Heart left ventricle (tissue), 13 donors: ENCODE data around the gene SHISA5.

ENCODE experiments used
- POLR2A ChIP-seq, 2 donors: fragments of 450-650 bp; IDR thresholded peaks; one replicate each; pipeline ENCODE4 v1.6.1; 2017; ENCODE audit warnings: antibody characterized with exemption in 2 of 2, mild to moderate bottlenecking in 2 of 2, moderate library complexity in 2 of 2
- TF ChIP-seq, protein P1 (sequence below), 12 donors: fragments of 200-600 bp; sonication (generic) in 4 of 12; IDR thresholded peaks; one replicate each; pipeline versions ENCODE4 v1.5.0 to v1.8.0; 2018 to 2022; ENCODE audit warnings: antibody characterized with exemption in 12 of 12, mild to moderate bottlenecking in 5 of 12
- donor health status: ischemic (EF 13 %, LVEDD 7.1; RV severe dilation, severe dysfunction).
- donor health status: DM: no; HTN: yes; CAD: no.
- donor health status: DM: no; HTN: no; CAD: no.
- donor health status: ischemic (EF 25% LVEDD 6.9; RV normal size, moderate dysfunction).
- donor health status: ischemic (EF 25% LVEDD 5.7; RV mildly dilated, moderate dysfunction).
- donor health status: ischemic (EF 35%, LVEDD 5.7; RV mildly dilated, moderate dysfunction).
- donor health status: nonischemic (EF 11% LVEDD 7.7; RV severe dilation, severe dysfunction).
- donor health status: DM: yes; HTN: yes; CAD: no.
- donor health status: PGD.
- donor health status: ischemic (EF 29% LVEDD 5.4; RV normal size, mild dysfunction).
- donor health status: nonischemic (EF 23%, LVEDD 6.1; RV moderate dilation, normal function).

DNA sequence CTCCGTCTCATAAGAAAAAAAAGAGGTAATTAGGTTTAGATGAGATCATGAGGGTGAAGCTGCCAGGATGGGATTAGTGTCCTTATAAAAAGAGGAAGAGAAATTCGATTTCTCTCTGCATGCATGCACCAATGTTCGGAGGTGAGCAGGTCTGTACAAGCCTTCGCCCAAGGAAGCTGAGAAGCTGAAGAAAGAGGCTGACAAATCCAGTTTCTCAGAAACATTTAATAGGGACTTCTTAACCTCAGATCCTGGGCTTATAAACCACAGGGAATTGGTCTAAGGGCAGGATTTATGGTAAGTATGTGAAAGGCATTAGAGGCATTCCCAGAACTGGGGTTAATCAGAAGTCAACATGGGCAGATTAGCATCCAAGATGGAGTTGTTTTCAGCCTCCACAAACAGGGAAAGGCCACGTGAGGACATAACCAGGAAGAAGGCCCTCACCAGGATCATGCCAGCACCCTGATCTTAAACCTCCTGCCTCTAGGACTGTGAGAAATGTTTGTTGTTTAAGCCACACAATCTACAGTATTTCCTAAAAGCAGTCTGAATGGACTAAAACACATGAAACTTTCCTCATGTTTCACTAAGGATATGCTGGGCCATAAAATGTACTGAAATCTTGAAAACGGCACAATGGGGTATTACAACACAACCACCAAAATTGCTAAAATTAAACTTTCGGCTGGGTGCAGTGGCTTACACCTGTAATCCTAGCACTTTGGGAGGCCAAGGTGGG lies 11.3 kb downstream of the SHISA5 start:
- TF ChIP-seq, protein P1, sequence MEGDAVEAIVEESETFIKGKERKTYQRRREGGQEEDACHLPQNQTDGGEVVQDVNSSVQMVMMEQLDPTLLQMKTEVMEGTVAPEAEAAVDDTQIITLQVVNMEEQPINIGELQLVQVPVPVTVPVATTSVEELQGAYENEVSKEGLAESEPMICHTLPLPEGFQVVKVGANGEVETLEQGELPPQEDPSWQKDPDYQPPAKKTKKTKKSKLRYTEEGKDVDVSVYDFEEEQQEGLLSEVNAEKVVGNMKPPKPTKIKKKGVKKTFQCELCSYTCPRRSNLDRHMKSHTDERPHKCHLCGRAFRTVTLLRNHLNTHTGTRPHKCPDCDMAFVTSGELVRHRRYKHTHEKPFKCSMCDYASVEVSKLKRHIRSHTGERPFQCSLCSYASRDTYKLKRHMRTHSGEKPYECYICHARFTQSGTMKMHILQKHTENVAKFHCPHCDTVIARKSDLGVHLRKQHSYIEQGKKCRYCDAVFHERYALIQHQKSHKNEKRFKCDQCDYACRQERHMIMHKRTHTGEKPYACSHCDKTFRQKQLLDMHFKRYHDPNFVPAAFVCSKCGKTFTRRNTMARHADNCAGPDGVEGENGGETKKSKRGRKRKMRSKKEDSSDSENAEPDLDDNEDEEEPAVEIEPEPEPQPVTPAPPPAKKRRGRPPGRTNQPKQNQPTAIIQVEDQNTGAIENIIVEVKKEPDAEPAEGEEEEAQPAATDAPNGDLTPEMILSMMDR (IDR thresholded peaks at IDR 0.05): no peak
- no peak for TF ChIP-seq POLR2A (IDR thresholded peaks at IDR 0.05)
